Hypothalamus (tissue), 51 donors: Measurements from ENCODE around the gene THNSL1.
"Not testable (repeated sequence)": the region's sequence is repeated elsewhere in the genome, so short reads cannot be mapped to it uniquely, and the experiment has no call there.

Source experiments
- DNase-seq, 51 donors: peaks; one replicate each; lab custom pipeline; 2025; lab: John Stamatoyannopoulos, UW

Gene THNSL1

DNA sequence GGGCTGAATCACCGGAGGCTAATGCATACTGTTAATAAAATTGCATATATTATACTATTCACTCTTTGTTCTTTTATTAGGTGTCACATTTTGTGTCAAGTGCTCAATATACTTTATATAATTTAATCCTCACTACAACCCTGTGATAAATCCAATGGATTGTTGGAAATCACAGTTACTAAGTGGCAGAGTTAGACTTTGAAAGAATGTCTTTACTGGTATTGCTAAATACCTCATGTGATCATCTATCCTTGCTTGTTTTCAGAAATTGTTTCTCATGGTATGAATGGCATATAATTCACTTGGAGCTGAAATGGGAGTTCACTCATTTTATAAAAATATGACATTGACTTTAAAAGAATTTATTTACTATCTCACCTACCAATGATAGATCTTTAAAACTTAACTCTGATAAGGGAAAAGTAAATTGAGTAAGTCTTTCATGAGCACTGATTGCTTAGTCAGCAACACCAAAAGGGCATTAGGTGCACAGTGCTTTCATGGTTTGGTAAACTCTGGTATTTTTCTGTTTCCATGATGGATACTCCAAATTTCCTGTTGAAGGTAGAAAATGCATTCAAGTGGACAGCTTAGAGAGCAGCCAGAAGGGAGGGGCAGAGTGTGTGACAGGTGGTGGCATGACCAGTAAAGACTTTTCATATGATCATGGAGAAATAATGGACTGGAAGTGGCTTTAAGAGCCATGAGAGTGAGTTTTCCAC, 23.0 kb upstream of the THNSL1 start:
- DNase-seq: no peak

DNA sequence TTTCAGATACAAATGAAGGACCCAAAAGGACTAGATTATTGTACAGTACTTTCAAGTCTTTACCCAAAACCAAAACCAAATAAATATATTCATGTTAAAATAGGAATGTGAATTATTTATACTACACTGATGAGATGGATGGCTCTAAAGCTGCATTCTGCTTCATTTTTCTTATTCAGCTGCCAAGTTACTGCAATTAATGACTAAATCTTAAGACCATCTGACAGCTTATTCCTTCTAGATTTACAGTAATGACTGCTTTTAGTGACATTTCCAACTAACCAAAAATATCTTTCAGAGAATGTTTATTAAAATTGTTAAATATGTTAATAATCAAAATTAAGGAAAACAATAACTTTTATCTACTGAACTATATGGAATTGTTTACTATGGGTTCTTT, 21.3 kb upstream of the THNSL1 start:
- no peak for DNase-seq

DNA sequence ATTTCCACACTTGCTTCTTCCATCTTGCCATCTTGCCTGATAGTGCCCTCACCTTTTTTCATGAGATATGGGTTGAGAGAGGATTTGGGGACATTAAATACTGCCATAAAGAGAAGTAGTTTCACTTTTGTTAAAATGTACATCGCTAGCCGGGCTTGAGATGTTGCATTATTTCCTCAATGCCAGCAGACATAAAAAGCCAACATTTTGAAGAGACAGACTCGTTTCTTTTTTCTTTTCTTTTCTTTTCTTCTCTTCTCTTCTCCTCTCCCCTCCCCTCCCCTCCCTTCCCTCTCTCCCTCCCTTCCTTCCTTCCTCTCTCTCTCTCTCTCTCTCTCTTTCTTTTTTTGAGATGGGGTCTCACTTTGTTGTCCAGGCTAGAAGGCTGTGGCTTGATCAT, 18.4 kb upstream of the THNSL1 start:
- no peak for DNase-seq

DNA sequence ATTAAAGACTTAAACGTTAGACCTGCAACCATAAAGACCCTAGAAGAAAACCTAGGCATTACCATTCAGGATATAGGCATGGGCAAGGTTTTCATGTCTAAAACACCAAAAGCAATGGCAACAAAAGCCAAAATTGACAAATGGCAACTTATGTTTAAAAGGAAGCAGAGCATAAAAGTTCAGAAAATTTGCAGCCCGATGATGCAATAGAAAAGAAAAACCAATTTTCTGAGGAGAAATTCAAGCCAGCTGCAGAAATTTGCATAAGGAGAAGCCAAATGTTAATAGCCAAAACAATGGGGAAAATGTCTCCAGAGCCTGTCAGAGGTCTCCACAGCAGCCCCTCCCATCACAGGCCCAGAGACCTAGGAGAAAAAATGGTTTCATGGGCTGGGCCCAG, 4.8 kb upstream of the THNSL1 start:
- DNase-seq: not testable (repeated sequence)

DNA sequence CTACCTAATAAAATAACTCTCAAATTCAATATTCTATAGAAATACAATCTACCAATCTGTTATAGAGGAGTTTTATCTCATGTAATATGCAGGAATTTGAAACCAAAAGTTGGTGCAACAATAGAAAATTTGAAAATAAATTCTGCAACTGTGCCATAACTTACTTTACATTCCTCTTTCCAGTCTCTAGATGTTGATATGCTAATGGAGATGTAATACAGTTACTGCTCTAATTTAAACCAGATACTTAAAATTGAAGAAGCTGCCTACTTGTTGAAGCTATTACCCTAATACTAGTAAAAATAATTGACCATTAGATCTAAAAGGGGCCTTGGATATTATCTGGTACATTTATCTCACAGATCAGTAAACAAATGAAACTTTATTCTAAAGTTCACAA, 1.8 kb upstream of the THNSL1 start:
- DNase-seq: no peak

DNA sequence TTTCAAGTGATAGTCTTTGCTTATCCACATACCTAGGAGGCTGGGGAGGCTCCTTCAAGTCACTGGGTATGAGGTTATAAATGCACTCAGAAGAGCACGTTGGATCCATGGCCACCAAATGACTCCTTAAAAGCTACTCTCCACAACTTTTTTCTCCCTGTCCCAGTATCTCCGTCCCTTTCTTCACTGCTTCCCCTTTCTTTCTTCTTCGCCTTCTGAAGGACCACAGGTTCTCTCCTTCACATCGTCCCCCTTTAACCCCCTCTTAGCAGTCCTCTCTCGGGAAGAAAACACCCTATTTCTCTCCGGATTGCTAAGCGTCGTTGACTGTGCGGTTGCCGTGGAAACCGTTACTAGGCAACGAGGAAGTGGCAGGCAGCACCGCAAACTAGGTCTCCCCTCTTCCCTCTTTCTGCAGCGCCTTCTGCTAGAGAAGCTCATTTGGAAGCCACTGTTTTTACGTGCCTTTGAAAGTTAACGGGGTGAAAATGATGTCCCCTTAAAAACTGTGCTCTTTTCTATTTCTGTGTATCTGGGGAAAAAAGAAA, 510 bp upstream of the THNSL1 start, which contains the start of gene ENKUR:
Gene ENKUR (minus strand): TSS at position 331 of the 548 bp plus-strand sequence. CDS start 222 bp downstream, at position 109.
- peak in 50 of 51 donors; percentile 39 to 98 (median 84) for DNase-seq

DNA sequence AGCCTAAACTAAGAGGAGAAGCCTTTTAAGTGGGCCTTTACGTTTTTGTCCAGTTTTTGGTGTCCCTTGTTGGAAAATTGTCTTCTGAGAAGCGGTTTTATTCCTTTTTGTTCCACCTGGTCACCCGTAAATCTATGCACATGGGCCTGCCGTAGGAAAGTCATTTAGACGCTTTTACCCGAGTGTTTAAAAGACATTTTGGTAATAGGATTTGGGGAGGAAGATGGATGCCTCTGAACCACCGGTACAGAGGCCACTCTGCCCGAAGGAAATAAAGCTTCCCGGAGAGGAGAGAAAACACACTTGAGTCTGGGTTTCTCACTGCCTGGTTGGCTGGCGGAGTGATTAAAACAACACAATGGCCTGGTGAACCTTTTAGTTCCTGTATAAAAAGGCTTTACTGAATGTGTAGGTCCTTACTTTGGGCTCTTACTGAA, 760 bp downstream of the THNSL1 start:
- peak in 21 of 51 donors; percentile 2 to 58 (median 24) for DNase-seq

DNA sequence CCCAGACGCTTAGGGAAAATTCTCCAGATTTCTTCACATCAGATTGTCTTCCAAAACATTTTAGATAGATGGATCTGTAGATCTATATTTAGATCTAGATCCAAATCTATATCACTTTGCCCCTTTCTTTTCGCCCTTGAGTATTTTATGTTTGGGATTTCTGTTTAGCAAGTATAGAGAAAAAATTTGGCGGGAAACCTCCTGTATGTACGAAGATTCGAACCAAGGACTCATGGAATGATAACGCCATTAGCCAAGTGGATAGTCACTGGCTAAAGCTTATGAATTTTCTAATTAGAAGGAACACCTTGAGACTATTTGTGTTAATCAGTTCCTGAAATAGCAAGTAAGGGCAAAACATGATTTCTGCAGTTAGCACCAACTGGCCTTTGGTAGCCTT, 1.2 kb downstream of the THNSL1 start:
- DNase-seq: no peak

DNA sequence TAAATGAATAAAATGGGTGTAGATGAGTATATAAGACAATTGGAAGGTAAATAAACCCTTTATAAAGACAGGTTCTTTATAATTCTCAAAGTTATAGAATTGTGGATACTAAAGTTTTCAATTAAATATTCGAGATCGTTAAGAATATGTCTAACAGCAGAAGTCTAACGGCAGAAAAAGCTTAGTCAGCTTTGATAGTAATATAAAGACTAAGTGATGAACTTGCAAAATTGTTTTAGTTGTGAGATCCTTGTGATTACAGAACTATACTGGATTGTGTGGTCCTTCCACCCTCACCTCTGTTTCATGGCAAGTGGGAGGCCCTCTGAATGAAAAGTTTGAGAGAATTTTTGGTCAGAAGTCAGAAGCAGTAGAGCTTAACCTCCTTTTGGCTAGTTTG, 2.3 kb downstream of the THNSL1 start:
- no peak for DNase-seq

DNA sequence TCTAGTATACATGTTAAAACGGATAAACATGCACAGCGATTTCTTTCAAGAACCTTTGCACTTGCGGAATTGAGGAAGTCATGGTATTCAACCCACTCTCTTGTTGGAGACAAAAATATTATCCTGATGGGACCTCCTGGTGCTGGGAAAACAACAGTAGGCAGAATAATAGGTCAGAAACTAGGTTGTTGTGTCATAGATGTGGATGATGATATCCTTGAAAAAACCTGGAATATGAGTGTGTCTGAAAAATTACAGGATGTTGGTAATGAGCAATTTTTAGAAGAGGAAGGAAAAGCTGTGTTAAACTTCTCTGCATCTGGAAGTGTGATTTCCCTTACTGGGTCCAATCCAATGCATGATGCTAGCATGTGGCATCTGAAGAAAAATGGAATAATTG, 6.9 kb downstream of the THNSL1 start:
- DNase-seq: no peak

DNA sequence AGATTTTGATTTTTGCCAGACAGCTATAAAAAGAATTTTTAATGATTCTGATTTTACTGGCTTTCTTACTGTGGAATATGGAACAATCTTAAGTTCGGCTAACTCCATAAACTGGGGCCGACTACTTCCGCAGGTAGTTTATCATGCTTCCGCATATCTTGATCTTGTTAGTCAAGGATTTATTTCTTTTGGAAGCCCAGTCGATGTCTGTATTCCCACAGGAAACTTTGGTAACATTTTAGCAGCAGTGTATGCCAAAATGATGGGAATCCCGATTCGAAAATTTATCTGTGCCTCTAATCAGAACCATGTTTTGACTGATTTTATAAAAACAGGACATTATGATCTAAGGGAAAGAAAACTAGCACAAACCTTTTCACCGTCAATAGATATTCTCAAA, 8.1 kb downstream of the THNSL1 start:
- no peak for DNase-seq

DNA sequence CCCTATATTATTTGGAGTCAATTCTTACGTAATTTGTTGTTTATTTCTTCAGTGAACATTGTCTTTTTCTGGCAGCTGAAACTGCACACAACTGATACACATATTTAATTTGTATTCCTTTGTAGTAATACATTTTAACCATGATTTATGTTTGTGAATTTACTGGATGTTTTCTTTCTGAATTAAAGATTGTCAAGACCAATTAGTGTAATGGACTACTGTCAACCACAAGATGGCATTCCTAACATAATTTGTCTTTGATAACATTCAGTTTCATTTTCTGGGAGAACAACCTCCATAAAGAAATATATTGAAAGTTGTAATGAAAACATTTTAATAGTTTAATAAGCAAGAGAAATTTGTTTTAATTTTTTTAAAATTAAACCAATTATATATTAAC, 10.1 kb downstream of the THNSL1 start:
- DNase-seq: no peak

DNA sequence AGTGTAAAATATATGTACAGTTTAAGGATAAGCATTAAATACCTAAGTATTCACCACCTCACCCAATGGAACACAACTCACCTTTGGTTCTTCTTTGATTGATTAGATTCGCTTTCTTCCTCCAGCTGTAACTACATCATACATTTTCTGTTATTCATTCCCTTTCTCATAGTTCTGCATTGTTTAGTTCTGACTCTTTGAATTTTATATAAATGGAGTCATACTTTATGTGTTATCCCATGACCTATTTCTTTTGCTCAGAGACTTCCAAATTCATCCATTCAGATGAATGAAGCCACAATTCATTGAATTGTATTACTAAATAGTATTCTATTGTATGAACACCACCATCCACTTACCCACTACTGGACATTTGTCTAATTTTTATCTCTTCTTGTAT, 12.3 kb downstream of the THNSL1 start:
- DNase-seq: no peak

DNA sequence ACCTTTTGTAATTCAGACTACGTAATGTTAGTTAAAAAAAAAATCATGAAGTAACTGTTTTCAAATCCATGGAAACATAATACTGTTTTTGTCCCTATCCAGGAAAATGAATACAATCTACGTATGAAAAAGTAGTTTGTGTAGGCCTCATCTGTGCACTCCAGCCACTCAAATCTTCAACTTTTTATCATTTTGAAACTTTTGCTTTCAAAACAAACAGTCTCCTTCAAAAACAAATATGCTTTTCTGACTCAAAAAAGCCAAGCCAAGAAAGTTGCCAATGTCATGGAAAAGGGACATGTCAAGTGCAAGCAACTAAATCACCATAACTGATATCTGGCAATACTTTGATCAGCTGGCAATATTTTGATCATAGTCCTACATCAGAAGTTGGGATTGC, 13.1 kb downstream of the THNSL1 start:
- DNase-seq: no peak

DNA sequence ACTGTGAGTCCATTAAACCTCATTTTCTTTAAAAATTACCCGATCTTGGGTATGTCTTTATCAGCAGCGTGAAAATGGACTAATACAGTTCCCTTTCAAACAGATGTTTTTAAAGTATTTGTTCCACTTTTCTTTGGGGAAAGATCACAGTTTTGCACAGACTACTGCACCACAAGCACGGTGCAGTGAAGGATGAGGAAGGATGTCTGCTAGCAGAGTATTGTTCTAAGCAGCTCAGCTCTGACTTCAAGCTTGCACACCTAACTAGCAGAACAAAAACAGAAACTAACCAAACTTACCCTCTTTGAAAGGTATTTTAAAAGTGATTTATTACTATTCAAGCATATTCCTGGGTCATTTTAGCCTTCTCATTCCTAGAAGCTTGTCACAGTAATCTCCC, 20.0 kb downstream of the THNSL1 start:
- peak in 1 of 51 donors; percentile 15 for DNase-seq

DNA sequence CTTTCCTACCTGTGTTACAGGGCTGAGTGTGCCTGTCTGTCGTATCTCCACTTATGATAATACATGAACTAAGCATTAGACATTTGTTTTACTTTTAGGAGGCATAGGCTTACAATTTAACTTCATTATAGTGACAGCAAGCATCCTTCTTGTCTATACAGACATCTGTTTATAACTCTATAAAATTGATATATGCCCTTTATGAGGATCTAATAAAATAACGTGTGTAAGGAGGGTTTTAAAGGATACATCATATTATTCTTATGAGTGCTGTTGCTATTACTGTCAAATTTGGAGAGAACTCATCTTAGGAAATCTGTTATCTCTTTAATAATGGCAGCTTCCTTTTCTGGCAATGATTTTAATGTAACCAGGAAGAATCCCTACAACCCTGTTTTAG, 21.9 kb downstream of the THNSL1 start:
- no peak for DNase-seq

DNA sequence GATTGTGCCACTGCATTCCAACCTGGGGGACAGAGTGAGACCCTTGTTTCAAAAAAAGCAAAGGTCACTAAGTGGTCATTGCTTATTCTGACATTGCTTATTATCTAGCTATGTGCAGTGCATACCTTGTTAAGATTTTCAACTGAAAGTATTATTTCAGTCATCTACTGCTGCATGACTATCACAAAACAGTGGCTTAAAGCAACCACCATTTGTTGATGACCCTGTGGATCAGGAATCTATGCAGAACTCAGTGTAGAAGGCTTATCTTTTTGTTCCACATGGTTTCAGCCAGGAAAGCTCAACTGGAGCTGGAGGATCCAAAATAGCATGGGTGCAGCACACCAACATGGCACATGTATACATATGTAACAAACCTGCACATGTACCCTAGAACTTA, 23.1 kb downstream of the THNSL1 start:
- no peak for DNase-seq

DNA sequence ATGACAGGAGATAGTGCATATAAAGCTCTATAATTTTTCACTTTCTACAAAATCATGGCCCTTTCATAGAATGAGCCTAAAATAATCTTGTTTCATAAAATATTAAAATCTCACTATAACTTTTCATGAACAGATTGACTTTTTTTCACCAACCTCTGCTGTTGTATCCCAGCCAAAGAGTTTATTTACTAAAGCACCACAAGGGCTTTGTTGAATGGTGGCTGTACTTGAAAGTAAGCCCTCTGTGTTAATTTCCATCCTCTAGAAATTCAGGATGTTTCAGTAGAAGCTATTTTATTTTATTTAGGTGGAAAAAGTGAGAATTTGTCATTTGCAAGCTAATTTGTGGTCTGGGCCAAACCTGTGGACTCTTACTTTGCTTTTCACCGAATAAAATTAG, 30.2 kb downstream of the THNSL1 start:
- DNase-seq: no peak

DNA sequence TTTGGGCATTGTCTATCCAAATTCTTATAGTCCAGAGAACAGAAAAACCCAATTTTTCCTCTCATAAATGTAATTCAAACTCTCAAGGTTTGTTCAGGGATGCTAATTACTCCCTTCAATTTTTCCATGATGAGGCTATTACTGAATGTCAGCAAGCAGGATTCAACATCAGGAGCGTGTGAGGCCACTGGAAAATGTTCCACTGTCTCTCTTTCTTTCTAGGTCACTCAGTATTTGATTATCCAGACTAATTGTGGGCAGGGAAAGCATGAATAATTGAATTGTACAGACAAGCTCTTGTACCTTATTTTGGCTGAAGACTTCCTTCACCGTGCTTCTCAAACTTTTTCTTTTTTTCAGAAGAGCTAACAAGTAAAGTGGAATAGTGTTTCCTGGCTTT, 30.7 kb downstream of the THNSL1 start:
- DNase-seq: no peak

DNA sequence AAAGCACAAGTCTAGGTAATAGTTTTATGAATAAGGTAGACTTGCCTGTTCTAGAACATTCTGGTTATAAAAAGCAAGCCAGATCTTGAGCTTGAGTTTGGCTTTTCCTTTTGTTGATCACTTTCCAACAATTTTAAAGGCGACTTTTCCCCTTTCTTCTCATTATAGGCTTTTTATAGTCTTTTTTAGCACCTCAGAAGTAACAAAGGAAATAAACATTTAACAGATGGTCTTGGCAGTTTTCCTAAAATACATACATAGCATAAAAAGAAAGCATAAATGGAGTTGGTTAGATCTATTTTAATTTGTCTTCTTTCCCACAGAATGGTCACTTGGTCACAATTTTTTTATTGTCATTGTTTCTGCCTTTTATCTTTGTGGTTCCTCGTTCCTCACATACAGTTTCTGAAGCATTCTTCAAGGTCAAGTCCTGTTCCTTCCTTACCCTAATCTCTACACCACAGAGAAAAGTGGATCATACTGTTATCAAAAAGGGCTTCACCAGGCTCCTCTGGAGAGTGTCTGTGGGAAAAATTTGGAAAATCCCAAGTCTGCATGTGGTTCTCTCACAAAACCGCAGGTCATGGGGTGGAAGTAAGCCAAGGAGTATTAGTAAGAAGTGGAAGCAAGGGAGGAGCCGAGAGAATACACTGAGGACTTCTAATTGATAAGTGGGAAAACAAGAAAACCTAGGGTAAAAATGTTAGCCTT, 31.3 kb downstream of the THNSL1 start:
- no peak for DNase-seq

DNA sequence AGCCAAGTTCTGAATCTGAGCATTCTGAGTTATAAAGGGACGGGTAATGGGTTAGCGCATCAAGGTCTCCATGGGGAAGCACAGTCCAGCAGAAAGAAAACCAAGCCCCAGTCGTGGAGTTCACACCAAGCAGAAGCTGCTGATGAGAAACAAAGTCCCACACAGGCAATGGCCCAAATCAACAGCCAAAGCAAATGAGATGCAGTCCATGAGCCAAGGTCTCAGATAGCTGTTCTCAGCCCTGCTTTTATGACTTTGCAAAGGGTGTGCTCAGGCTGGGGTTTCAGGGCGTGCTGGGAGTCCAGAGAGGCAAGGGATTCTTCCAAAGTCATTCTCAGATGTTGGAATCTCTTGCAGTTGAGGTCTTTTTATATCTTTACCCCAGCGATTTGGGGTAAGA, 32.0 kb downstream of the THNSL1 start:
- peak in 8 of 51 donors; percentile 5 to 37 (median 12) for DNase-seq

DNA sequence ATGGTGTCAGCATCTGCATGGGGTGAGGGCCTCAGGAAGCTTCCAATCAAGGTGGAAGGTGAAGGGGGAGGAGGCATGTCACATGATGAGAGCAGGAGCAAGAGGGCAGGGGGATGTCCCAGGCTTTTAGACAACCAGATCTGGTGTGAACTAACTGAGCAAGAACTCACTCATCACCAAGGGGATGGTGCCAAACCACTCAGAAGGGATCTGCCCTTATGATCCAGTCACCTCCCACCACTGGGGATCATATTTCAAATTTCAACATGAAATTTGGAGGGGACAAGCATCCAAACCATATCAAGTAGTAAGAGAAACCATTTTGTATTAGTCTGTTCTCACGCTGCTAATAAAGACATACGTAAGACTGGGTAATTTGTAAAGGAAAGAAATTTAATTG, 33.6 kb downstream of the THNSL1 start:
- no peak for DNase-seq
